AG08396 (cell line): ENCODE results near the gene MGAT5.

Experiments used
- DNase-seq: peaks from one replicate; pipeline ENCODE4 v3.0.0; 2012; ENCODE audit warnings: low spot score, mixed read lengths

The MGAT5 gene

GRCh38 chr2:134304394-134305108 is 50.7 kb downstream of the MGAT5 start:
- DNase-seq, result no peak

GRCh38 chr2:134305109-134305491 is 51.2 kb downstream of the MGAT5 start:
- DNase-seq, result no peak

- no peak for DNase-seq
Measured at GRCh38 chr2:134306521-134306920, 52.6 kb downstream of the MGAT5 start.

- no peak for DNase-seq
Measured at GRCh38 chr2:134307334-134307733, 53.5 kb downstream of the MGAT5 start.

- DNase-seq, result no peak
Measured at GRCh38 chr2:134308474-134309385, 54.9 kb downstream of the MGAT5 start.

GRCh38 chr2:134310107-134311079 is 56.5 kb downstream of the MGAT5 start:
- no peak for DNase-seq

- DNase-seq, result no peak
Measured at GRCh38 chr2:134312482-134312881, 58.6 kb downstream of the MGAT5 start.

- no peak for DNase-seq
Measured at GRCh38 chr2:134314202-134314601, 60.3 kb downstream of the MGAT5 start.

GRCh38 chr2:134314681-134315368 is 61.0 kb downstream of the MGAT5 start:
- DNase-seq, result no peak

GRCh38 chr2:134315471-134315870 is 61.6 kb downstream of the MGAT5 start:
- no peak for DNase-seq

GRCh38 chr2:134319596-134320254 is 65.9 kb downstream of the MGAT5 start:
- DNase-seq, result no peak

GRCh38 chr2:134320930-134321329 is 67.1 kb downstream of the MGAT5 start:
- DNase-seq, result no peak

- DNase-seq, result no peak
Measured at GRCh38 chr2:134323777-134324176, 69.9 kb downstream of the MGAT5 start.

GRCh38 chr2:134324430-134324829 is 70.6 kb downstream of the MGAT5 start:
- no peak for DNase-seq

GRCh38 chr2:134324947-134325346 is 71.1 kb downstream of the MGAT5 start:
- no peak for DNase-seq

GRCh38 chr2:134325696-134326095 is 71.8 kb downstream of the MGAT5 start:
- no peak for DNase-seq

- DNase-seq, result peak; percentile 21
Measured at GRCh38 chr2:134327367-134327766, 73.5 kb downstream of the MGAT5 start.

- no peak for DNase-seq
Measured at GRCh38 chr2:134331081-134331480, 77.2 kb downstream of the MGAT5 start.

- DNase-seq, result no peak
Measured at GRCh38 chr2:134333646-134334189, 79.8 kb downstream of the MGAT5 start.

- DNase-seq, result no peak
Measured at GRCh38 chr2:134334542-134335353, 80.9 kb downstream of the MGAT5 start.
